Panc1 (cell line): ENCODE data around the gene SUMF1. TPM values are rescaled to one million over a fixed set of nuclear protein-coding genes. Genes with fewer than 3 reads are reported as not detected.

Experiments used
- ATAC-seq: fragments of 200-7000 bp; cut with Tn5 transposase; 2 replicates; pipeline ENCODE4 v1.9.1; 2020; ENCODE audit warnings: mild to moderate bottlenecking, moderate library complexity
- BruUV-seq: library from RNA; stranded (reverse); fragments of 400-500 nt; replicated peaks from 2 replicates; lab custom pipeline; 2021; lab: Mats Ljungman, UMichigan
- CTCF ChIA-PET: fragments of 300-600 bp; sonication (Branson Sonifier 250); formaldehyde crosslinking; loops from one replicate; lab custom pipeline; 2022; ENCODE audit warnings: antibody characterized with exemption; lab: Charles Lee
- POLR2A ChIA-PET: fragments of 300-600 bp; sonication (Branson Sonifier 250); formaldehyde crosslinking; loops from one replicate; lab custom pipeline; 2022; ENCODE audit warnings: antibody characterized with exemption; lab: Charles Lee
- DNase-seq: peaks from one replicate; pipeline ENCODE4 v3.0.0-alpha.2; 2010; ENCODE audit warnings: low read depth, low spot score
- H3K27ac ChIP-seq: 2 replicates; pipeline ENCODE4 v1.5.1; 2011; ENCODE audit warnings: mild to moderate bottlenecking, low read length, inconsistent platforms
- H3K27me3 ChIP-seq: fragments of 200-500 bp; sonication (Bioruptor generic); 2 replicates; pipeline ENCODE4 v1.6.0; 2014; ENCODE audit warnings: low read length, inconsistent platforms; ENCODE audit not compliant: control insufficient read depth, insufficient read depth
- H3K36me3 ChIP-seq: fragments of 200-500 bp; sonication (Bioruptor generic); 2 replicates; pipeline ENCODE4 v1.5.1; 2014; ENCODE audit warnings: inconsistent platforms, mild to moderate bottlenecking, low read length, moderate library complexity; ENCODE audit not compliant: control insufficient read depth, insufficient read depth
- H3K4me1 ChIP-seq: 2 replicates; pipeline ENCODE4 v1.5.1; 2011; ENCODE audit warnings: inconsistent platforms, mild to moderate bottlenecking, low read length, moderate library complexity; ENCODE audit not compliant: control insufficient read depth, insufficient read depth
- H3K4me3 ChIP-seq, 2 experiments: 2 replicates each; pipeline ENCODE4 v1.5.1; 2011 to 2012; ENCODE audit warnings: low read depth in 2 of 2, low read length in 2 of 2, mild to moderate bottlenecking in 2 of 2, inconsistent platforms in 1 of 2, moderate library complexity in 1 of 2
- H3K9me3 ChIP-seq: fragments of 200-500 bp; sonication (Bioruptor generic); 2 replicates; pipeline ENCODE4 v1.5.1; 2014; ENCODE audit warnings: low read depth, mild to moderate bottlenecking, inconsistent platforms, low read length, moderate library complexity; ENCODE audit not compliant: control insufficient read depth, insufficient read depth
- POLR2AphosphoS5 ChIP-seq: IDR thresholded peaks from 2 replicates; pipeline ENCODE4 v1.6.1; 2012; ENCODE audit warnings: mild to moderate bottlenecking, low read depth, low read length, moderate library complexity
- SIN3A ChIP-seq: IDR thresholded peaks from 2 replicates; pipeline ENCODE4 v1.6.1; 2012; ENCODE audit warnings: low read depth, mild to moderate bottlenecking, low read length, moderate library complexity, borderline replicate concordance; ENCODE audit not compliant: insufficient read depth
- TCF7L2 ChIP-seq: IDR thresholded peaks from 2 replicates; pipeline ENCODE4 v1.6.1; 2011; ENCODE audit warnings: mild to moderate bottlenecking, low read depth, low read length, inconsistent platforms
- in situ Hi-C: cut with HindIII; loops from 2 replicates; pipeline ENCODE4 v1.10.0; 2016; ENCODE audit warnings: low sequenced_read_pairs, low pct_unique_long_range_greater_than_20kb
- intact Hi-C: fragments of 100-400 bp; cut with micrococcal nuclease; formaldehyde crosslinking; loops from one replicate; pipeline ENCODE4 v1.10.0; 2022; ENCODE audit not compliant: unreplicated experiment
- total RNA-seq: library from RNA; stranded (reverse); gene quantifications from one replicate; pipeline ENCODE4 v1.2.1, GENCODE V29; 2021; ENCODE audit not compliant: unreplicated experiment
- TF ChIP-seq, protein P1 (sequence below), 2 experiments: IDR thresholded peaks; 2 replicates each; pipeline ENCODE4 v1.6.1; 2011 to 2012; ENCODE audit warnings: low read depth in 2 of 2, control low read depth in 1 of 2, low read length in 1 of 2, mild to moderate bottlenecking in 1 of 2, moderate library complexity in 1 of 2; ENCODE audit not compliant: insufficient read depth in 1 of 2
- TF ChIP-seq, protein P2 (sequence below): fragments of 450-650 bp; IDR thresholded peaks from 2 replicates; pipeline ENCODE4 v1.5.1; 2017; ENCODE audit warnings: mild to moderate bottlenecking

Gene SUMF1
- total RNA-seq, 1 experiment from 2014 or later, result 15.5 TPM

DNA sequence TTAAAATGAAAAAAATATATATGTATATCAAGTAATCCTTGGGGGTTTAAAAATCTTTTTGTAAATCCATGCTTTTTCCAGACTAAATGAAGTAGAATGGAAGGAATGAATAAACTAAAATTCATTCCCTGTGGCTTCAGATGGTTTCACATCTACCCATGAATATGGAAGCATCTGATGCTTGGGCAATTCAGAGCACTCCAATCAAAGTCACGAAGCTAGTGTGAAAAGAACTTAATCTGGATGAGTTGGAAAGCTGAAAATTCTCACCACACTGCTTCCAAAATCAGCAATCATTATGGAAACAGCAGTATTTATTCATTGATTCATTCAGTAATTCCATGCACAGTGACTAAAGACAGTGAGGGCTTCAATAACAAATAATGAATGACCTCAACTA lies 55.2 kb downstream of the SUMF1 start:
- Histone ChIP-seq H3K4me3 (no peak overlapping the region), H3K36me3 (no peaks in the 10 kb centered on the region), H3K27me3 (no peaks in the 10 kb centered on the region), H3K4me1 (no peaks in the 10 kb centered on the region; the same call in 1 of the 2 replicates), H3K9me3 (no peaks in the 10 kb centered on the region), H3K27ac (no peak overlapping the region)
- intact Hi-C loops, result no loop called here
- POLR2A ChIA-PET, result no interaction called here
- ATAC-seq (no peak), DNase-seq (no peak)
- in situ Hi-C loops, result no loop called here
- CTCF ChIA-PET, result no interaction called here
- TF ChIP-seq, protein P1, sequence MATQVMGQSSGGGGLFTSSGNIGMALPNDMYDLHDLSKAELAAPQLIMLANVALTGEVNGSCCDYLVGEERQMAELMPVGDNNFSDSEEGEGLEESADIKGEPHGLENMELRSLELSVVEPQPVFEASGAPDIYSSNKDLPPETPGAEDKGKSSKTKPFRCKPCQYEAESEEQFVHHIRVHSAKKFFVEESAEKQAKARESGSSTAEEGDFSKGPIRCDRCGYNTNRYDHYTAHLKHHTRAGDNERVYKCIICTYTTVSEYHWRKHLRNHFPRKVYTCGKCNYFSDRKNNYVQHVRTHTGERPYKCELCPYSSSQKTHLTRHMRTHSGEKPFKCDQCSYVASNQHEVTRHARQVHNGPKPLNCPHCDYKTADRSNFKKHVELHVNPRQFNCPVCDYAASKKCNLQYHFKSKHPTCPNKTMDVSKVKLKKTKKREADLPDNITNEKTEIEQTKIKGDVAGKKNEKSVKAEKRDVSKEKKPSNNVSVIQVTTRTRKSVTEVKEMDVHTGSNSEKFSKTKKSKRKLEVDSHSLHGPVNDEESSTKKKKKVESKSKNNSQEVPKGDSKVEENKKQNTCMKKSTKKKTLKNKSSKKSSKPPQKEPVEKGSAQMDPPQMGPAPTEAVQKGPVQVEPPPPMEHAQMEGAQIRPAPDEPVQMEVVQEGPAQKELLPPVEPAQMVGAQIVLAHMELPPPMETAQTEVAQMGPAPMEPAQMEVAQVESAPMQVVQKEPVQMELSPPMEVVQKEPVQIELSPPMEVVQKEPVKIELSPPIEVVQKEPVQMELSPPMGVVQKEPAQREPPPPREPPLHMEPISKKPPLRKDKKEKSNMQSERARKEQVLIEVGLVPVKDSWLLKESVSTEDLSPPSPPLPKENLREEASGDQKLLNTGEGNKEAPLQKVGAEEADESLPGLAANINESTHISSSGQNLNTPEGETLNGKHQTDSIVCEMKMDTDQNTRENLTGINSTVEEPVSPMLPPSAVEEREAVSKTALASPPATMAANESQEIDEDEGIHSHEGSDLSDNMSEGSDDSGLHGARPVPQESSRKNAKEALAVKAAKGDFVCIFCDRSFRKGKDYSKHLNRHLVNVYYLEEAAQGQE (IDR thresholded peaks at IDR 0.05; ENCODE audit: insufficient read depth in 1 of 2, low read depth in 2 of 2, low read length in 1 of 2), result no peak
- TF ChIP-seq TCF7L2 (no peak), SIN3A (no peak), POLR2AphosphoS5 (no peak)
- TF ChIP-seq, protein P2, sequence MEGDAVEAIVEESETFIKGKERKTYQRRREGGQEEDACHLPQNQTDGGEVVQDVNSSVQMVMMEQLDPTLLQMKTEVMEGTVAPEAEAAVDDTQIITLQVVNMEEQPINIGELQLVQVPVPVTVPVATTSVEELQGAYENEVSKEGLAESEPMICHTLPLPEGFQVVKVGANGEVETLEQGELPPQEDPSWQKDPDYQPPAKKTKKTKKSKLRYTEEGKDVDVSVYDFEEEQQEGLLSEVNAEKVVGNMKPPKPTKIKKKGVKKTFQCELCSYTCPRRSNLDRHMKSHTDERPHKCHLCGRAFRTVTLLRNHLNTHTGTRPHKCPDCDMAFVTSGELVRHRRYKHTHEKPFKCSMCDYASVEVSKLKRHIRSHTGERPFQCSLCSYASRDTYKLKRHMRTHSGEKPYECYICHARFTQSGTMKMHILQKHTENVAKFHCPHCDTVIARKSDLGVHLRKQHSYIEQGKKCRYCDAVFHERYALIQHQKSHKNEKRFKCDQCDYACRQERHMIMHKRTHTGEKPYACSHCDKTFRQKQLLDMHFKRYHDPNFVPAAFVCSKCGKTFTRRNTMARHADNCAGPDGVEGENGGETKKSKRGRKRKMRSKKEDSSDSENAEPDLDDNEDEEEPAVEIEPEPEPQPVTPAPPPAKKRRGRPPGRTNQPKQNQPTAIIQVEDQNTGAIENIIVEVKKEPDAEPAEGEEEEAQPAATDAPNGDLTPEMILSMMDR, result no peak
- no TSS peak for BruUV-seq

GRCh38 chr3:4411236-4411635 lies 55.8 kb downstream of the SUMF1 start:
- ChIA-PET POLR2A (no interaction called here), CTCF (interaction anchor here (0.6 kb wide), 1 partner anchor 61 kb away, joined by 3 read pairs; no protein-coding TSS in a partner anchor)
- in situ Hi-C loops (no loop called here), intact Hi-C loops (no loop called here)
- no peak overlapping the region for H3K27ac ChIP-seq
- BruUV-seq, result no TSS peak
- no peaks in the 10 kb centered on the region for H3K36me3 ChIP-seq
- TF ChIP-seq TCF7L2 (no peak), POLR2AphosphoS5 (no peak), SIN3A (no peak)
- TF ChIP-seq, protein P2, result no peak
- TF ChIP-seq, protein P1 (IDR thresholded peaks at IDR 0.05; ENCODE audit: insufficient read depth in 1 of 2, low read depth in 2 of 2, low read length in 1 of 2), result no peak
- H3K9me3 ChIP-seq, result no peaks in the 10 kb centered on the region
- DNase-seq (no peak), ATAC-seq (no peak)
- H3K4me3 ChIP-seq, result no peak overlapping the region
- H3K4me1 ChIP-seq, result no peaks in the 10 kb centered on the region
- H3K27me3 ChIP-seq, result no peaks in the 10 kb centered on the region
